Colonic mucosa (tissue), 4 donors: ENCODE data around the gene IL1RAP. TPM values are rescaled to one million over a fixed set of nuclear protein-coding genes. Genes with fewer than 3 reads are reported as not detected.

Source experiments
- DNase-seq: peaks from one replicate; pipeline ENCODE4 v3.0.0-alpha.2; 2020
- H3K27ac ChIP-seq: fragments of 200-600 bp; one replicate; pipeline ENCODE4 v1.8.0; 2021
- H3K27me3 ChIP-seq: fragments of 200-600 bp; one replicate; pipeline ENCODE4 v1.8.0; 2021
- H3K36me3 ChIP-seq: fragments of 200-600 bp; one replicate; pipeline ENCODE4 v1.8.0; 2021
- H3K4me1 ChIP-seq: fragments of 200-600 bp; one replicate; pipeline ENCODE4 v1.8.0; 2021; ENCODE audit warnings: mild to moderate bottlenecking
- H3K4me3 ChIP-seq: fragments of 200-600 bp; one replicate; pipeline ENCODE4 v1.8.0; 2021
- H3K9ac ChIP-seq, 2 donors: one replicate each; pipeline ENCODE4 v1.7.0; 2013; ENCODE audit warnings: control low read depth in 2 of 2, low read depth in 2 of 2, low read length in 2 of 2
- H3K9me3 ChIP-seq: fragments of 200-600 bp; one replicate; pipeline ENCODE4 v1.8.0; 2021
- CTCF ChIP-seq: fragments of 200-600 bp; IDR thresholded peaks from one replicate; pipeline ENCODE4 v1.8.0; 2022; ENCODE audit warnings: antibody characterized with exemption, mild to moderate bottlenecking
- intact Hi-C: fragments of 100-400 bp; cut with DNase I; formaldehyde crosslinking; loops from one replicate; pipeline ENCODE4 v1.14.1; 2022
- total RNA-seq, 2 donors: library from RNA; stranded (reverse); fragmentation: NEBNext Ultra II Directional in 1 of 2; extraction: Animal tissue kit (Norgen Biotek cat#: 25700) in 1 of 2; gene quantifications; one replicate each; pipeline ENCODE4 v1.2.1, GENCODE V29; 2021
- donor health status: healthy.
- donor health status: DM: no; HTN: no; CAD: no.
- donor health status: DM: no; HTN: no; CAD: no.

IL1RAP gene
- total RNA-seq, 2 donors from 2014 or later: 3.9 to 5.0 TPM

GRCh38 chr3:190521998-190522397, 8.1 kb downstream of the IL1RAP start:
- no peak for TF ChIP-seq CTCF
- H3K27me3 ChIP-seq: no peaks in the 10 kb centered on the region
- DNase-seq: no peak
- H3K9ac ChIP-seq: no peak overlapping the region
- no peaks in the 10 kb centered on the region for H3K9me3 ChIP-seq
- no peaks in the 10 kb centered on the region for H3K4me1 ChIP-seq
- intact Hi-C loops: no loop called here
- H3K4me3 ChIP-seq: no peak overlapping the region
- no peaks in the 10 kb centered on the region for H3K36me3 ChIP-seq
- H3K27ac ChIP-seq: no peak overlapping the region

GRCh38 chr3:190522621-190523222, 8.8 kb downstream of the IL1RAP start:
- Histone ChIP-seq H3K27ac (no peak overlapping the region), H3K9me3 (no peaks in the 10 kb centered on the region), H3K36me3 (no peaks in the 10 kb centered on the region), H3K4me1 (no peaks in the 10 kb centered on the region), H3K4me3 (no peak overlapping the region), H3K27me3 (no peaks in the 10 kb centered on the region), H3K9ac (no peak overlapping the region)
- TF ChIP-seq CTCF: no peak
- no peak for DNase-seq
- intact Hi-C loops: no loop called here

- Histone ChIP-seq H3K9ac (no peak overlapping the region), H3K4me3 (no peak overlapping the region), H3K9me3 (no peaks in the 10 kb centered on the region), H3K36me3 (no peaks in the 10 kb centered on the region), H3K27ac (no peak overlapping the region), H3K27me3 (no peaks in the 10 kb centered on the region), H3K4me1 (no peaks in the 10 kb centered on the region)
- TF ChIP-seq CTCF: no peak
- intact Hi-C loops: no loop called here
- DNase-seq: no peak
Measured at GRCh38 chr3:190524942-190525341, 11.1 kb downstream of the IL1RAP start.

- DNase-seq: no peak
- no peaks in the 10 kb centered on the region for H3K4me1 ChIP-seq
- no peak overlapping the region for H3K4me3 ChIP-seq
- H3K9ac ChIP-seq: no peak overlapping the region
- H3K9me3 ChIP-seq: no peaks in the 10 kb centered on the region
- no peaks in the 10 kb centered on the region for H3K36me3 ChIP-seq
- intact Hi-C loops: no loop called here
- no peak for TF ChIP-seq CTCF
- no peak overlapping the region for H3K27ac ChIP-seq
- H3K27me3 ChIP-seq: no peaks in the 10 kb centered on the region
Measured at GRCh38 chr3:190525634-190526033, 11.7 kb downstream of the IL1RAP start.

GRCh38 chr3:190526787-190527762, 13.2 kb downstream of the IL1RAP start:
- no peak overlapping the region for H3K9ac ChIP-seq
- H3K36me3 ChIP-seq: no peaks in the 10 kb centered on the region
- no peak for TF ChIP-seq CTCF
- H3K27me3 ChIP-seq: no peaks in the 10 kb centered on the region
- H3K9me3 ChIP-seq: no peaks in the 10 kb centered on the region
- H3K4me3 ChIP-seq: no peak overlapping the region
- DNase-seq: no peak
- no peaks in the 10 kb centered on the region for H3K4me1 ChIP-seq
- intact Hi-C loops: no loop called here
- H3K27ac ChIP-seq: no peak overlapping the region
